Stimulated activated CD8-positive, alpha-beta memory T cell treated with anti-CD3 and anti-CD28 coated beads, Interleukin-2, amount 100 ng/mL, for 1 hour (primary cell): ENCODE measurements around the gene HACD2.
"Not testable (repeated sequence)": the region's sequence is repeated elsewhere in the genome, so short reads cannot be mapped to it uniquely, and the experiment has no call there.

Source experiments
- DNase-seq, 2 donors: peaks; one replicate each; pipeline ENCODE4 v3.0.0-alpha.2; 2020; ENCODE audit warnings: low read depth in 2 of 2

The HACD2 gene

DNA sequence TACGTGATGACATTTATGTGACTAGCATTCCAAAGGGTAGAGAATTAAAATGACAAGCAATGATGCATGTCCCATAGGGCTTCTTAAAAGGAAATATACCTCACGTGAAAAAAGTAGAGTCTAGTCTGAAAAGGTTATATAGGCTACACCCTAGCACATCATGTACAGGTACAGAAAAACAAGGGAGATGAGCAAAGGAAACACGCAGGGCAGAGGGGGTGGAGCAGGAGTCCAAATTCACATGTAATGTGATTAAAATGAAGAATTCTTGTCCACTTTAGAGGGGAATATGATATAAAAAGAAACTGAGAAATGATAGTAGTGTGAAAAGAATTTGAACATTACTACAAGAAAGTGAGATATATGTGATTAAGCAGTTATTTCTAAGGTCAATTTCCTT, 59.4 kb downstream of the HACD2 start:
- no peak for DNase-seq

DNA sequence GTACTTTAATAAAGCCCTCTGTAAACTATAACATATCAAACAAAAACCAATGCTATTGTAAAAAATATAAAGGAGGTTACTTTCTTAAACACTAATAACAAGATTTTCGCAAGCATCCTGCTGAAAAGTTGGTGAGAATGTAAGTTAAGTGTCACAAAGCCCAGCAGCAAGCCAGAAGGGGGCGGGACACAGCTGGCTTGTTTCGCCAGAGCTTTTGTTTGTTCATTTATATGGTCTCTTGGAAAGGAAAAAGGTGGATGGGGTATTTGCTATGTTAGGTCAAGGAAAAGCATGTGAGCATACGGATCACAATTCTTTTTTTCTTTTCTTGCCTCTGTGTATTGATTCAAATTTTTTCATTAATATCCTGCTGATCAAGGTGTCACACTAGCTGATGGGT, 59.9 kb downstream of the HACD2 start:
- no peak for DNase-seq

DNA sequence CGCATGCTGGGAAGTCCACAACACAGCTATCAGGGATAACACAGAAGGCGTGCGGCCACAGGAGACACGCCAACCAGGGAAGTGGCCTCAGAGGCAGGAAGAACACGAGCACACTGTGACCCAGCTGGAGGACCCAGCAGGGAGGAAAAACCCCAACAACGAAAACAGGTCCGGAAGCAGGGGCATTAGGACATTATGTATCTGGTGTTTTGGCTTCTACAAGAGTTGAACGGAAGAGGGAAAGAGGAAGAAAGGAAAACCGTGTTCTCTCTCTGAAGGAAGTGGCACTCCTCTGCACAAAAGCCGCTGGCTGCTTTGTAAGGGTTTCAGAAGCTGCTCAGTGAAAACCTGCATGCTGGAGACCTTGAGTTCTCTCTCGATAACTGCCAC, 61.8 kb downstream of the HACD2 start:
- DNase-seq = no peak

DNA sequence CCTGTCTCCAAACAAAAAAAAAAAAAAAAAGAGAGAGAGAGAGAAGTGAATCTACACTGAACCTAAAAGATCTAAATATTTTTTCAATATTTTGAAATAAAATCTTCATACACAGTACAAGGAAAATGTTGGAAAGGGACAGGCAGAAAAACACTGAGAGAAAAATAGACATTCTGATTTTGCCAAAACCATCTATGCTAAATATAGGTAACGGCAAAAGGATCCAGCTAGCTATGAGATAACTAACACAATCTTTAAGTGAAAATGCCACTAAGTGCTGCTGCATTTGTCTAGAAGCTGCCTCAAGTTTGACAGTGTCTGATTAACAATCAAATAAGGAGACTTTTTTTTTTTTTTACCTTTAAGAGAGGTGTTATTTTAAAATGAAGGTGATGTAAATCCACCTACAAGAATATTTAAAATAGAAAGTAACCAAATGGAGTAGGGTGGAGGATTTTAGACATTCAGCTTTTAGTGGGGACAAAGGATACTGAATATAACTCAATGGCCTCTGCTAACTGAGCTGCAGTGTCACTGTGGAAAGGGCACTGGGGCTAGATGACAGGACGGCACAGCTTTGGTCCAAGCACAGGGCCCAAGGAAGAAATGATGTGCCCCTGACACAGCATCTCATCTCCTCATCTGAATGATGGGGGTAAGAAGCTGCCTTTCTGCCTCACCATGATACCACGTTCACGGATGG, 62.4 kb downstream of the HACD2 start:
- DNase-seq = no peak

DNA sequence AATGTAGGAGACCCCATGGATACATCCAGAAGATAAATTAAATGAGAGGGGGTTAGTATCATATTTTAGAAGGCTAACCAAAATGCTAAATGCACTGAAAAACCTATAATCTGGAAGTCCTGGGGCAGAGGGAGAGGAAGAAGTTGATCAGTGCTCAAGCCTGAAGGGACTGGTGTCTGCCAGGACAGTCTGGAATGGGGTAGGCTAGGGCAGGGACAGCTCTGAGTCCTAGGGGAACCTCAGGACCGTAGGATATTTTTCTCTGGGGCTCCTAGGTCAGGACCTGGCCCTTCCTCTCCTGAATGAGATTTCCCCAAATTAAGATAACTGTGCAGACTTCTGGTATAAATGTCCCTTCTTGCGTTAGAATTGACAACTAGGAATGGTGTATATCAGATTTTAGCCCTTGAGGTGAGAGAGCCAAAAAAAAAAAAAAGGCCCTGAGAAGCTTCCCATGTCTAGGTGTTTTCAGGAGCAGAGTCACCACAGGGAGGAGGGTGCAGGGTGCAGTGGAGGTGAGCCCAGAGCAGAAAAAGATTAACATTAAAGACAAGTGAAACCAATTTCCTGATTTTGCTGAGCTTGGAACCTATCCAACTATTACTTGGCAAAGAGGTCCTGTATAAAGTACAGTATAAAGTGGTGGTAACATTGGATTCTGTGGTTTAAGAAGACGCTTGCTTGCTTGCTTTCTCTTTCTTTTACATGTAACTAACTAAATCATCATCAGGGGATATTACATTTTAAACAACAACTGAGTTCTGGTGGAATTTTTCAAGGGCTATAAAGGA, 63.5 kb downstream of the HACD2 start:
- DNase-seq = no peak

DNA sequence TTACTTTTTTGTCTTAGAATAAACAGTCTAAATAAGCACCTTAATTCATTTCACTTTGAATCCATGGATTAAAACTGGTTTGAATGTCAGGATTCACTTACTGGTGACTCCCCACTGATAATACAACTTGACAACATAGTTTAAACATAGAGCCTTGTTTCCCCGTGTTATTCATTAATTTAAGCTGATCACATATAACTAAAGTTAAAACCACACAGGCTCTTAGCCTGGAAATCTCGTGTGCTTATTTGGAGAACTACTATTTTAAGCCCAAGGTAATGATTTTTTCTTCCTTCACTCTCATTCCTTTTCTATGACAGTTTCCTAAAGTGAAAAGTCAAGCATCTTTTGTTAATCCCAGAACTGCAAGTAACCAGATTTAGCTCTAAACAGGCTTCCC, 64.2 kb downstream of the HACD2 start:
- DNase-seq = no peak

DNA sequence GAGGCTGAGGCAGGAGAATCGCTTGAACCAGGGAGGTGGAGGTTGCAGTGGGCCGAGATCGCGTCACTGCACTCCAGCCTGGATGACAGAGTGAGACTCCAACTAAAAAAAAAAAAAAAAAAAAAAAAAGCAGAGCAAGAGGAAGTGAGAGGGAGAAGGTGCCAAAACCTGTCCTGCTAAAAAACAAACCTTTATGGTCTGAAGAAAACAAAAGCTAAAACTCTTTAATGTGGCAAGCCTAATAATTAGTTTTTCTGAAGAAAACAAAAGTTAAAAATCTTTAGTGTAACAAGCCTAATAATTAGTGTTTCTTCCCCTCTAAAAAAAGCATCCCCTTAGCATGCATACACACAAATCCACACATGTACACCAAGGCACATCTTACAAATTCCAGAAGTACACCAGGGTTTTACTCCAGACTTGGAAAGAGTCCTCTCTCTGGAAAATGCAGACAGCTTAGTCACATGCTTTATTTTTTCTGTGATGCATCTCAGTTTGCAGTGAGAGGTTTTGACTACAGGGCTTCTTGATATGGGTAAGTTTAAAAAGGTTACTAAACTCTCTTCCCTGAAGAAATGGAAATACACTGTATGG, 65.9 kb downstream of the HACD2 start:
- DNase-seq = no peak

DNA sequence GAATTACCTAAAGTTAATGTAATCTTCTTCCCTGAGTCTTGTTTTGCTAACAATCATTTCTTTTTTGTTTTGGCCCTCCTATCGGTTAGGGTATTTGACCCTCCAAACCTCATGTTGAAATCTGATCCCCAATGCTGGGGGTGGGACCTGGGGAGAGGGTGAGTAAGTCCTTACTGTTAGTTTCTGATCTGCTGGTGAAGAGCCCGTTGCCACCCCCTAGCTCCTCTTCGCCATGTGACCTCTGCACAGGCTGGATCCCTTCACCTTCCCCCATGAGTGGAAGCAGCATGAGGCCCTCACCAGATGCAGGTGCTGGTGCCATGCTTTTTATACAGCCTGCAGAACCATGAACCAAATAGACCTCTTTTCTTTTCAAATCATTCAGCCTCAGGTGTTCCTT, 73.1 kb downstream of the HACD2 start:
- DNase-seq = no peak

DNA sequence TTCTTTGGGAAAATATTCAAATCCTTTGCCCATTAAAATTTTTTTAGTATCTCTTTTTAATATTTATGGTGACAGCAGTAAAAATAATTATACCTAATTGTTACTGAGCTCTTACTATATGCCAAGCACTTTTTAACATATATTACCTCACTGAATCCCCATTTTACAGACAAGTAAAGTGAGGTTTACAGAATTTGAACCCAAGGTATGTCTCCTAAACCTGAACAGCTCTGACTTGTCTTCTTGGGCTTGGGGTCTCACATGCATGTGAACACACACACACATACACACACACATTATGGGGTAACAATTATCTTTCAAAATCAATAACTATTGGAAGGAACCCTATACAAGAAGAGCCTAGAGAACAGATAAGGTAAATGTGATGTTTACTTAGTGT, 73.8 kb downstream of the HACD2 start:
- no peak for DNase-seq

DNA sequence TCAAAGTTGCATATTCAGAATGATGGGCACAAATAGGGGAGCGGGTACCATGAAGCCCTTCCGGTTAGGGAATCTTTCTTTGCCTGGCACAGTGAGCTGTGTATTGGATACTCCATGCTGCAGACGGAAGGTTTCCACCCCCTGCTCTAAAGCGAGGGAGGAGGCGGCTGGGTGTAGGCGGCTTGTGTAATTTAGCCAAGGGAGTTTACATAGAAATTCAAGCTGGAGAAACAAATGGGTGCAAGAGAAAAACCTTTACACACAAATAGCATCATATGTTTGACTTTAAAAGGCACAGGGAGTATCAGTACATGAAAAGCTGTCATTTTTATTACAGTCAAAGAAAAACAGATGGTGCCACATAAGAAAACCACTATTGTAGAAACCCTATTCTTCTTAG, 76.7 kb downstream of the HACD2 start:
- DNase-seq = no peak

DNA sequence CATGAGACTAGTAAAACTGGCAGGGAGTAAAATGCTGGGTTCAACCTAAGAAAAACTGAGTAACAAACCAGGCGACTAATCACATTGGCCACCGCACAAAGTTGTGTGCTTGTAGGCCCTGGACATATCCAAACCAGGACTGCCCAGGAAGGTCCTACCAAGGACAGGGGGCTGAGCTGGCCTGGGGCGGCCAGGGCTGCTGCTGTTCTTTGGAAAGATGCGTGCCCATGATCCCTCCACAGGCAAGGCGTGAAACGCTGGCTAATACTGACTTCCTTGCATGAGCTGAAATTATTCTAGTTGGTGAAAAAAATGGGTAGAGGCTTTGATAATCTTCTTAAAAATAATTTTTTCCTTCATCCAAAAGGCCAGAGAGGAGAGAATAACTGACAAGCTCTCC, 79.0 kb downstream of the HACD2 start:
- no peak for DNase-seq

DNA sequence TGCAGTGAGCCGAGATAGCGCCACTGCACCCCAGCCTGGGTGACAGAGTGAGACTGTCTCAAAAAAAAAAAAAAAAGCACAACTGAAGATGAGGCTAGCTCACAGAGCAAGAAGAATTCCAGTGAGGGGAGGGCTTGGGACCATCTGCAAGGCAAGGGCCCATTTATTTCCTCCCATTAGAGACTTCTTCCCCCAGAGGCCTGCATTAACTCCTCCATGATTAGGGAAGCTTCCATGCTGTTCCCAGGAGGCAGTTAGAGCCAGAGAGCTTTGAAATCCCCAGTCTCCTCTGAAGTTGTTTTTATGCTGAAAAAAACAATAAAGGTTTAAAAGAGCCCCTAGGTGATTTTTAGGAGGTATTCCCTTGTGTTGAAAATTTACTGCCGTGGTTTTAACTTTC, 81.7 kb downstream of the HACD2 start:
- DNase-seq = no peak

DNA sequence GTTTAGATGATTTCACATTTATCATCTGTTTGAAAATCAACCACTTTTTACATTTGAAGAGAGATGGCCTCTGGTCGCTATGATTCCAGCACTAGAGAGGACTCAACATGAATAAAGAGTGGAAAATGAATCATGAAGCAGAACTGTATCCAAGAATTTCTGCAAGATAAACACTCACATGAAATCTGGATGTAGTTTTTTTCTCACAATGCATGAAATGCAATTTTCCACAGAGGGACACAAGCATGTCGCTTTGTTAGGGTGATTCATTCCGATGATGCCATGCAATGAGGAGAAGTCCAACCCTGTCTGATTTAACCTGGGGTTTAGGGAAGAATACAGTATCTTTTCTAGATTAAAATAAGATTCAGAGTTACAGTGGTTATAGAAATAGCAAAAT, 85.5 kb downstream of the HACD2 start:
- no peak for DNase-seq

DNA sequence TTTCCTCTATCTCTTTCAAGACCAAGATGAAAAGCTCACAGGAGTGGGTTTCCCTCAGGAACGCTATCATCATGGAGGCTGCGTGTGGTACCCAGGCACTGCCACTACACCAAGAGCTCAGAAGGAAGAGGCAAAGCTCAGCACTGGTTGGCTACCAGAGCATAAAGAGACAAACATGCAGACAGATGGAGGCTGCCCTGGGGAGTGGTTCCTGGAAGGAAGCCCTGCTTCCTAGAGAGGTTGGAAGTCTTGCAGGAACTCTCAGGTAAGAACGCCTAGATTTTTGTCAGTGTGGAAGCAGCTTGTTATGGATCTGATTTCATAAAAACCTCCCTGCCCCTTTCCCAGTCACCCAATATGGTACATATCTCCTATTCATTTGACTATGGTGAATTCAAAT, 86.1 kb downstream of the HACD2 start:
- no peak for DNase-seq

DNA sequence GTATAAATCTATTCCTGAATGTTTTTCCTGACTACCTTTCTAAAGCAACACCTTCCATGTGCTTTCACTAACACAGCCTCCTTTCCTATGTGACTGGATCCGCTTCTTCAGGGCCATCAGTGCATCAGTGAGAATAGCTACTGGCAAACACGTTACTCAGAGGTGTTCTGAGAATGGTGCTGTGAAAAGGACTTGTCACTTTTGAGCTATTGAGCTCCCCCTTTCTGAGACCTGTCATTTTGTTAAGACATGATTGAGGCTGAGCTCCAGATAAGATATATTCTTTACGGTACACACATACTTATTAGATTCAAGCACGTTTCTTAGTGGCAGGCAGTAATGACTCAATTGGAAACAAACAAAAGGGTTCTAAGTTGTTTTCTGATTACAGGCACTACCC, 90.9 kb downstream of the HACD2 start:
- DNase-seq = no peak

DNA sequence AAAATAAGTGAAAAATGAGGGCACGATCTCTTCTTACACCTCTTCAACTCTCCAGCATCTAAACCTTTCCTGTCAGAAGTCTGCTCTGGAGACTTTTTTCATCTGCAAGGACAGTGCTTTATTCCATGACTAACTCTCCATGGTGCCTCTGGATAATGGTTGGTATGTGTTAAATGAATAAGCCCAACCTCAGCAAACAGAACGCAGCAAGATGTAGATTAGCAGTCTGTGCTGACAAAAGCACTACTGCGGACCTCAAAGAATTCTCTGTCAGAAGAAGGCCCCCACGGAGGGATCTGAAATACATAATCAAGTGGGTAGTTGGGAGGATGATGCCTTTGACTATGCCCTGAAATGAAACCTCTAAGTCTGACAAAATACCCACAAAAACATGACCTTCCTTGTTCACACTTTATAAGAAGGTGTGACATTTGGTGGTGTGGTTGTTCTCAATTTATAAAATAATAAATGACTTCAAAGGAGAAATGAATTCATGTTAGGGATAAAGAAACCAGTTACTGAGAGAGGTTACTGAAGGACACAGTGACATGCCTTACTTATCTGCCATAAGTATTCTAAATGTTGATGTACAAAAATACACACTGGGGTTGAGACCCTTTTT, 92.8 kb downstream of the HACD2 start:
- no peak for DNase-seq

DNA sequence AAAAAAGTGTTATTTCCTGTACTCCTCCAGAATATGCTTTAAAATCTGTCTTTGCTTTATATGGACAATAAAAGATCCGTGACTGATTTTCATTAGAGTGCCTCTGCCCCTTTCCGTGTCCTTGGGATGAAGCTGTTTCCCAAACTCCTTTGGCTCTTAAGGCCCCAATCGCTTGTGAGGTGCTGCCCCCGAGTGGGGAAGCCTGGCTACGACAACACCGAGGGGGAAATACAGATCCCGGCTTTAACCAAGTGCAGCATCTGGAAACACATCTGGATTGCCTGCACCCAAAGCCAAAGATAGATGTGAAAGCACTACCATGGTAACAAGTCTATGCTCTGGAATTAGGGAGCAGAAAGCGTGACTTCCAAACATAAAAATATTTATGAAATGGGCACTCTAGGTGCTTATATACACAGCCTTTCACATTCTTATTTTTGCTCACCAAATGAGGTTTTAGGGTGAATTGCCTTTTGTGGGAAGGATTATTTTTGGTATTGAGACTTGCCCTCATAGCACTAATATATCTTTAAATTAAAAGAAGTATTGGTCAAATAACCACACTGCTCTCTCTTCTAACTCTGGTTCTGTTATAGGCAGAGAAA, 95.4 kb downstream of the HACD2 start:
- peak in 1 of 2 donors; percentile 3 for DNase-seq

DNA sequence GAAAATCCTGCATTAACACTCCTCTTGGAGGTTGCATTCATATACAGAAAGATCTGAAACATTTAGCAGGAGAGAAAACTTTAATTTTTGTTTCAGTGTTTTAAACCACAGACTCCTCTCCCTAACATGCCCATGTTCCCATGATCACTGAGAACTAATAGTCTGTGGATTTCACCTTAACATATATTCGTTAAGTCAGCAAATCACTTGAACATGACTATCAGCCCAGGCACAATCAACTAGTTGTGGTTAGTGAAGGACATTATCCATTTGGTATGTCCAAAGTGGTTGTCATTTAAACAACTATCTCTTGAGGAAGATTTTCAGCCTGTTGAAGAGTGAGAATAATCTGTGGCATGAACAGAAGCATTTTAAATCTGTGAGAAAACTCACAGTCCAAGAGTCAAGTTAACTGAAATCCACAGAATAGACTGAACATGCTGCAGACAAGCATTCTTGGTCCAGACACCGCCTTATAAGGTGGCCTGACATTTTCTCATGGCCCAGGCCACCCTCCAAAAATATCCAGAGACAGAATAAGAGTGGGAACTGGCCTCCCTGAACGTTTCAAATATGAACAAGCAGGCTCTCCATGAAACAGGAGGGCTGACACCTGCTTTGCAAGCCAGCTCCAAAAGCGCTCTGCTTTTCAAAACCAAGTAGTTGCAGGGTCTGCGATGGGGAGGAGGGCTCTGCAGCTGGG, 96.1 kb downstream of the HACD2 start:
- DNase-seq = no peak

DNA sequence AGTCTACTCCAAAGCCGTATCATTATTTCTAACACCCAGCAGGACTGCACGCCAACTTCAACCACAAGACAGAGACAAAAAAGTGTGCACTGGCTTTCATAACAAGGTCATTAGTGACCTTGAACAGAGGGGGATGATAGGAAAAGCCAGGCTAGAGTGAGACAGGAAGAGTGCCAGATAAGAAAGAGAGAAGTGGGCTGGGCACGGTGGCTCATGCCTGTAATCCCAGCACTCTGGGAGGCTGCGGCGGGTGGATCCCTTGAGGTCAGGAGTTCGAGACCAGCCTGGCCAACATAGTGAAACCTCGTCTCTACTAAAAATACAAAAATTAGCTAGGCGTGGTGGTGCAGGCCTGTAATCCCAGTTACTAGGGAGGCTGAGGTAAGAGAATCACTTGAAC, 97.8 kb downstream of the HACD2 start:
- not testable (repeated sequence) for DNase-seq

DNA sequence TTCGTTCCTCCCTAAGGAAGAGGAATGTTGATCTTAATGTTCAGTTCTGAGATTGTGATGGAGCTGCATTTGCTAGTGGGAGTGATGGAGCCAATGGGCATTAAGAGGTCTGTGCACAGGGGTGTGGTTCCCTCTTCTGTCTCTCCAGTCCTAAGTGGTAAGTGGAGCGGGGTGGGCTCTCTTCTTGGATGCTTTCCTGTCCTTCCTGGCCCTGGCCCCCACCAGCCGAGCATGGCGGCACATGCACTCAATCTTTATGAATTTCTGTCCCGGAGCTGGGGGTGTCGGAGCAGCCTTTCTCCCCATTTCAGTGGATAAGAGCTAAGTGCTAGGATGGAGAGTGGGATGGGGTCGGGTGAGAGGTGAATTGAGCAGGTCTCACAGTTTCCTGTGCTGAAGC, 98.4 kb downstream of the HACD2 start:
- no peak for DNase-seq

DNA sequence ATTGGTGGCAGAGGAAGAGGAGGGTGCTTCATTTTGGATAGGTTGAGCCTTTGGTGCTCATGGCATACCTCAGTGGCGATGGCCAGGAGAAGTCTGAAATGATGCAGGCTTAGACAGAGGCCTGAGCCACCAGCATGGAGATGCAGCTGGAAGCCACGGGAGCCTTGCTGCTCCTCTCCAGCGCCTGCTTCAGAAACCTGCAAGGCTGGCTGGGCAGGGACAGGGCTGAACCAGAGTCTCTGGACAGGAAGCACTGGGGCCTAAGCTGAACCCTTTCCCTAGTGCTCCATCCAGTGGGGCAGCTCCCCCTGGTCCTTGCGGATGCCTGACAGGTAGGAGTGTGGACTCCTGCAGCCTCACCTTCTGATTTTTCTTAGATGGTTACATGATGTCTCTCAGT, 99.3 kb downstream of the HACD2 start:
- no peak for DNase-seq

DNA sequence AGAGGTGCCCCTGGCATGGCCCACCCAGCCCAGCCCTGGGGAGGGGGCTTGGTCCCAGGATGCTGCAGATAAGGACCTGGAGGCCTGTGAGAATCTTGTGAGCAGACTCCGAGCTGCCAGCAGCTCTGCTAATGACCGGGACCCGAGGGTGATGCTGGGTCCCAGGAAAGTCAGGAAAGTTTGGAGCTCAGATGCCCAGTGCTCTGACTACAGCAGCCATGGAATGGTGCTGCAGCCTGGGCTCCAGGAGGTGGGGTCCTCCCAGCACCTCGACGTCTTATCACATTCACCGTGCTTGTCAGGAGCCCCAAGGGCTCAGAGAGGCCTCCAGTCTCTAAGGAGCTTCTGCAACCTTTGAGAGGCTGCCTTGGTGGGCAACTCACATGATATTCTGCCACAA, 101.7 kb downstream of the HACD2 start:
- DNase-seq = no peak
